Activated T-cell treated with anti-CD3 and anti-CD28 coated beads, Interleukin-2, amount 50 U/mL, for 1 hour (primary cell): Measurements from ENCODE around the gene ATAD3A.
"Not testable (repeated sequence)": the region's sequence is repeated elsewhere in the genome, so short reads cannot be mapped to it uniquely, and the experiment has no call there.

Experiments used
- DNase-seq: peaks from one replicate; pipeline ENCODE4 v3.0.0-alpha.2; 2020

Gene ATAD3A

DNA sequence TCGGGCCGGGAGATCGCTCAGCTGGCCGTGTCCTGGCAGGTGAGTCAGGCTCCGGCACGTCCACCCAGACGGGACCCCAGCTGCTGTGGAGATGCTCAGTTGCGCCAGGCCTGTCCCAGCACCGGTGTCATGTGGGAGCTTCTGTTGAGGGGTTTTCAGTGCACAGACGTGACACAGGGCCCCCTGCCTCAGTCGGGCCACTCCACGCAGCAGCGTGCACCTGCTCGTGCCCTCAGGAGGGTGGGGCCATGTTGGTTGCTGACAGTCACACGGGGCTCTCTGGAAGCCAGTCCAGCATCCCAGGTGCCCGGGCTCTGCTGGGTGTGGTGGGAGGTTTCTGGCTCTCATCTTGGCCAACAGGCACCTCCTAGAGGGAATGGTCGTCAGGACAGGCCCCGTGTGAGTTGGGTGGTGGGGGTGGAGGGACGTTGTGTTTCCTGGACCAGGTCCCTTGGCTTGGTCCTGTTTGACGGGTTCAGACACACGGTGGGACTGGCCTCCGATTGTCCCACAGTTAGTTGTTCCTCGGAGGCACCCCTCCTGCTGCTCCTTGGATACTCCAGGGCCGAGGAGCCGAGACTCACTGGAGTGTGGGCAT is 21.2 kb upstream of the ATAD3A start:
- DNase-seq: no peak

DNA sequence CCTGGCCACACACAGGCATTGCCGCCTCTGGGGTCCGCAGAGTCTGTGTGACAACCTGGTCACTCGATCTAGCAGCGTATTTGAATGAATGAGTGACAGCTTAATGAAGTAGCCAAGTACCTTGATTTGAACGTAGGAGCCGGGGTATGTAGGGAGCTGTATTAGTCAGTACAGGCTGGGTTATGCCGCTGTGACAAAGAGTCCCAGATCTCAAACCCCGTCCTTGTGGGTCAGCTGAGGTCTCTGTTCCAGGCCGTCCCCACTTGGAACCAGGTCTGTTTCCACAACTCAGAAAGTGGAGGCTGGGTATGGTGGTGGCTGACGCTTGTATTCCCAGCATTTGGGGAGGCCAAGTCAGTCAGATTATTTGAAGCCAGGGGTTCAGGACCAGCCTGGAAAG is 20.4 kb upstream of the ATAD3A start:
- no peak for DNase-seq

DNA sequence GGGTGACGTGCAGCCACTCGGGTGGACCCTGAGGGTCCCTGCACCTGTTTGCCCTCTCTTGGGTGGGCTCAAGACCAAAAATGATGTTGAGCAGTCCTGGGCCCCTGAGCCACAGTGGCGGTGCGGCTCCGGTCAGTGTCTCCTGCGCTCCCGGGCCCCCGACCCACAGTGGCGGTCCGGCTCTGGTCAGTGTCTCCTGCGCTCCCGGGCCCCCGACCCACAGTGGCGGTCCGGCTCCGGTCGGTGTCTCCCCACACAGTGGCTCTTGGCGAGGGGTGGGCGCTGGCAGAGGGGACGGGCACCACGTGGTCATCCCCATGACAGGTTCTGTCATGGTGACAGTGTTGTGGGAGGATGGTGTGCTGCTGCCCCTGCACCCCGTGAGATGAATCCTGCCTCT is 17.7 kb upstream of the ATAD3A start:
- not testable (repeated sequence) for DNase-seq

DNA sequence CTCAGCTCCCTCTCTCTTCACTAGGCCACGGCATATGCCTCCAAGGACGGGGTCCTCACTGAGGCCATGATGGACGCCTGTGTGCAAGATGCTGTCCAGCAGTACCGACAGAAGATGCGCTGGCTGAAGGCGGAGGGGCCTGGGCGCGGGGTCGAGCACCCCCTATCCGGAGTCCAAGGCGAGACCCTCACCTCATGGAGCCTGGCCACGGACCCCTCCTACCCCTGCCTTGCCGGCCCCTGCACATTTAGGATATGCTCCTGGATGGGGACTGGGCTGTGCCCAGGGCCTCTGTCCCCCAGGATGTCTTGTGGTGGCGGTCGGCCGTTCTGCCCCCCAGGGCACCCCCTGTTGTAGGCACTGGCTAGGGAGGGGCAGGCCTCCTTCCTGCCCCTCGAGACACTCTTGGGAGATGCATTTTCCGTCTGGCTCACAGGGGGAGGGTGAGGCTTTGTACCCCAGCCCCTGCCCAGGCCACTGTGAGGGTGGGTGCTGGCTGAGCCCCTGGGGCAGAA is 16.4 kb upstream of the ATAD3A start:
- not testable (repeated sequence) for DNase-seq

DNA sequence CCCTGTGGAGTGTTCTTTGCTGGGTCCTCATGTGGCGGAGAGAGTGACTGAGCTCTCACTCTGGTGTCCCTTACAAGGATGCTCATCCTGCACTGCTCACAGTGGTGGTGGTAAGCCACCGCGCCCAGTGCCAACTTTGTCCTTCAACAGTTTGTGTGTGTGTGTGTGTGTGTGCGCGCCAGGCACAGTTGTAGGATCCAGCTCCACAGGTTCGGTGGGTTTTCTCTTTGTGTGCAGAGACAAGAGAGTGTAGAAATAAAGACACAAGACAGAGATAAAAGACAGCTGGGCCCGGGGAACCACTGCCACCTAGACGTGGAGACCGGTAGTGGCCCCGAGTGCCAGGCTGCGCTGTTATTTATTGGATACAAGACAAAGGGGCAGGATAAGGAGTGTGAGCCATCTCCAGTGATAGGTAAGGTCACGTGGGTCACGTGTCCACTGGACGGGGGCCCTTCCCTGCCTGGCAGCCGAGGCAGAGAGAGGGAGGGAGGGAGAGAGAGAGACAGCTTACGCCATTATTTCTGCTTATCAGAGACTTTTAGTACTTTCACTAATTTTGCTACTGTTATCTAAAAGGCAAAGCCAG is 7.1 kb upstream of the ATAD3A start:
- peak; percentile 78 for DNase-seq

DNA sequence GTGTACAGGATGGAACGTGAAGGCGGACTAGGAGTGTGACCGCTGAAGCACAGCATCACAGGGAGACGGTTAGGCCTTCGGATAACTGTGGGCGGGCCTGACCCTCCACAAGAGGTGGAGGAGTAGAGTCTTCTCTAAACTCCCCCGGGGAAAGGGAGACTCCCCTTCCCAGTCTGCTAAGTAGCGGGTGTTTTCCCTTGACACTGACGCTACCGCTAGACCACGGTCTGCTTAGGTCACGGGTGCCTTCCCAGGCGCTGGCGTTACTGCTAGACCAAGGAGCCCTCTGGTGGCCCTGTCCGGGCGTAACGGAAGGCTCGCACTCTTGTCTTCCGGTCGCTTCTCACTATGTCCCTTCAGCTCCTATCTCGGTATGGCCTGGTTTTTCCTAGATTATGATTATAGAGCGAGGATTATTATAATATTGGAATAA is 6.6 kb upstream of the ATAD3A start:
- DNase-seq: not testable (repeated sequence)

DNA sequence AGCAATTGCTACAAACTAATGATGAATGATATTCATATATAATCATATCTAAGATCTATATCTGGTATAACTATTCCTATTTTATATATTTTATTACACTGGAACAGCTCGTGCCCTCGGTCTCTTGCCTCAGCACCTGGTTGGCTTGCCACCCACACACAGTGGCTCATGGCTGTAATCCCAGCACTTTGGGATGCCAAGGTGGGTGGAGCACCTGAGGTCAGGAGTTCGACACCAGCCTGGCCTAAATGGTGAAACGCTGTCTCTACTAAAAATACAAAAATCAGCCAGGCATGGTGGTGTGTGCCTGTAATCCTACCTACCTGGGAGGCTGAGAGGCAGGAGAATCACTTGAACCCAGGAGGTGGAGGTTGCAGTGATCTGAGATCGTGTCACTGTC is 6.2 kb upstream of the ATAD3A start:
- DNase-seq: not testable (repeated sequence)

DNA sequence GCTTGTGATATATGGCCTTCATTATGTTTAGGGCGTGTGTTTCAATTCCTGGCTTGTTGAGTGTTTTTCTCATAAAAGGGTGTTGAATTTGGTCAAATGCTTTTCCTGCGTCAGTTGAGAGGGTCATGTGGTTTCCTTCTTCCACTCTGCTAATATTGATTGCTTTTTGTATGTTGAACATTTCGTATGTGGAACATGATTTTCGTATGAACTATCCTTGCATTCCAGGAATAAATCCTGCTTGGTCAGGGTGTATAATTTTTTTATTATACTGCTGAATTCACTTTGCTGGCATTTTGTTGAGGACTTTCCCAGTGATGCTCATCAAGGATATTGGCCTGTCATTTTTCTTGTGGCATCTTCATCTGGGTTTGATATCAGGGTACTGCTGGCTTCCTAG is 4.7 kb upstream of the ATAD3A start:
- DNase-seq: no peak

DNA sequence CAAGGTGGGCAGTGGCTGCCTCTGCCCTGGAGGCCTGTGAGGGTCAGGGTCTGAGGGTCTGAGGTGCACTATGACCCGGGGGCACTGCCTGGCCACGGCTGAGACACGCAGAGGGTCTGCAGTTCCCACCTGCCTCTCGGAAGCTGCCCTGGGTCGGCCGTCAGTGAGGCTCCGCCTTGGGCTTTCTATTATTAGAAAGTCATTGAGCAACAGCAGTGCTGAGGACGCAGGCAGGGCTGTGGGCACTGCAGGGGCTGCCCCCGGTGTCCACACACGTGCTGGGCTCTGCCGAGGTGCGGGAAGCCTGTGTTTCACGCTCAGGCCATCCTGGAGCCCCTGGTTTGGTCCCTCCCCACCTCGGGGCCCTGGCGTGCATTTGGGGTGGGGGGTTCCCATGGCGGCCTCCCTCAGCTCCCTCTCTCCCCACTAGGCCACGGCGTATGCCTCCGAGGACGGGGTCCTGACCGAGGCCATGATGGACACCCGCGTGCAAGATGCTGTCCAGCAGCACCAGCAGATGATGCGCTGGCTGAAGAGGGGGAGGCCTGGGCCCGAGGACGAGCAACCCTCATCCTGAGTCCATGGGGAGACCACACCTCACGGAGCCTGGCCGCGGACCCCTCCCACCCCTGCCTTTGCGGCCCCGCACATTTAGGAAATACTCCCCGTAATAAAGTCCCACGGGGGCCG is 3.0 kb upstream of the ATAD3A start:
- DNase-seq: not testable (repeated sequence)

DNA sequence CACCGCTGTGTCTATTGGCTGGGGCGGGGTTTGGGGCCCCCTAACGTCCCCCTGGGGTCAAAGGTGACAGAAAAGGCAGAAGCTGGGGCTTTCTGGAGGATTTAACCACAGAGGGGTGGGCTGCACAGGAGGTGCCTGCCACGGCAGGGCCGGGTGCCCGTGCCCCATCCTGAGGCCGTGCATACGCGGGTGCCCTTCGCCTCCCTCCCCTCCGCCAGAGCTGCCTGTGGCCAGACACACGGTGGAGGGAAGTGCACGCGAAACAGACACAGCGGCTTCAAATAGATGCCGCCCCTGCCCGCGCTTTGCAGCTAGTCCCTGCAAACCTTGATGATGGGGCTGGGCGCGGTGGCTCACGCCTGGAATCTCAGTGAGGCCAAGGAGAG is 2.5 kb upstream of the ATAD3A start:
- DNase-seq: not testable (repeated sequence)

DNA sequence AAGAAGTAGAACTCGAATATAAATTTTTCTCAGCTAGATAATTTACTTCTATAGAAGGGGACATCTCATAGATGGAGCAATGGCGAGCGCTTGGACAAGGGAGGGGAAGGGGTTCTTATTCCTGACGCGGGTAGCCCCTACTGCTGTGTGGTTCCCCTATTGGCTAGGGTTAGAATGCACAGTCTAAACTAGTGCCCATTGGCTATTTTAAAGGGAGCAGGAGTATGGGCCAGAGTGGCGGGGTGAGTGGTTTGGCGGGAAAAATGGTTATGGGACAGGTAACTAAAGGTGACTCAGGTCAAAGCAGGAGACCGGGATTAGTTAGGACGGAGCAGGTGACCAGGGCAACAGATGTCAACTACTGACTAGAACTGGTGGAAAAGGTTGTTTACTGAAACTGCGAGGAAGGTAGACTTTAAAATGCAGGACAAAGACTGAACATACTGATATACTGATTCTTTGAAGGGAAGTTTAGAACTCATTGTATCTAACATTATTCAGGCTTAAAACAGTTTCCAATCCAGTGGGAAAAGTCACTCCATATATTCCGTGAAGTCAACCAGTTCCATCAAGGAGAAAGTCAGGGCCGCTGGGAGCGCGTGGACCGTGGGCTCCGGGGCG is 940 bp upstream of the ATAD3A start:
- DNase-seq: no peak

DNA sequence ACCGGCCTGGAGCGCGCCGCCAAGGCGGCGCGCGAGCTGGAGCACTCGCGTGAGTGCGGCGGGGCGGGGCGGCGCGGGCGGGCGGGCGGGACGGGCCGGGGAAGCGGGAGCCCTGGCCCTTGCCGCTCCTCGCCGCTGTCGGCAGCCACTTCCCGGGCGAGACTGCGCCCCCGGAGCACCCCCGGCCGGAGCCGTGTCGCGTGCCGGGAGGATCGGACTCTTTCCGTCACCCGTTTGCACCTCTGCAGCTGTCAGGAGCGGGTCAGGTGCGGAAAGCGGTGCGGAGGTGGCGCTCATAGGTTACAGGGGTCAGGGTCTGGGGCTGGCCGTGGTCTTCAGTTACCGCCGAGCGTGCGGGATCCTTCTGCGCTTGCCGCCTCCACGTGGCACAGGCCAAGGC is 463 bp downstream of the ATAD3A start:
- peak; percentile 44 for DNase-seq

DNA sequence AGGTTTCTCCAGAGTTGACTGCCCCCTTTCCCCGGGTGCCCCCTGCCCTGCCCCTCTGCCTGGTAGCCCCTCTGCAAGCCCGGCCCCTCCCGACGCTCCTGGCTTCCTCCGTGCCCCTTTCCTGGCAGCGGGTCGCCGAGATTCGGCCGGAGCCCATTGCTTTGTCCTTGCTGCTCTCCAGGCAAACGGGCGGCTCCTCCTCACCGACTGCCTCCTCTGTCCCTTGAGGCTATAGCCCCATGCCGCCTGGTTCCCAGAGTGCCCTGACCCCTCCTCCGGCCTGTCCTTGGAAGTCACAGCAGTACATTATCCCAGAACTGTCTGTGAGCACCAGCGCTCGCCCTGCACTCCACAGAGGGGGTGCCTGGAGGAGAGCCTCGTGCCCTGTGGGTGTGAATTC is 1.7 kb downstream of the ATAD3A start:
- not testable (repeated sequence) for DNase-seq

DNA sequence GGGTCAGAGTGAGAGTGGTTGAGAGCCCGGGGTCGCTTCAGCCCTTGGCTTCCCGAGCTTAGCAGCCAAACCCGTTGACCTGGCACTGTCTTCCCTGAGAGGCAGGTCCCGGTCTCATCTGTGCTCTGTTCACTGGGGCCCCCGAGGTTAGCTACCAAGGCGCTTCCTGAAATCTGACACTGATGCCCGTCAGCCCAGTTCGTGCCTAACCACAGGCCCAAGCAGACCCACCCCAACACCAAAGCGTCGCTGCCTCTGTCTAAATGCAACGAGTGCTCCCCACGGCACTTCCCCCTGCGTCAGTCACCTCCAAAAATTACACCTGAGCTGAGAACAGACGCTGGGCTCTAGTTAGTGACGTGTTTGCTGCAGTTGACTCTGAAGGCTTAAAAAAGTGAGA is 2.4 kb downstream of the ATAD3A start:
- DNase-seq: not testable (repeated sequence)

DNA sequence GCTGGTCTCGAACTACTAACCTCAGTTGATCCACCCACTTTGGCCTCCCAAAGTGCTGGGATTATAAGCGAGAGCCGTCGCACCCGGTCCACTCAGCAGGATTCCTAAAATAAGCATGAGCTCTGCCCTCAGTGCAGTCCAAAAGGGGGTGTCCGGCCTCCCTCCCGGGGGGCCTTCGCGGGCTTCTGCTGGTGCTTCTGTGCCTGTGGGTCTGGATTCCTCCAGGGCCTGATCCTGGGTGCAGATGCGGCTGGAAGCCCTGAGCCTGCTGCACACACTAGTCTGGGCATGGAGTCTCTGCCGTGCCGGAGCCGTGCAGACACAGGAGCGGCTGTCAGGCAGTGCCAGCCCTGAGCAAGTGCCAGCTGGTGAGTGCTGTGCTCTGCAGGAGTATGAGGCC is 5.0 kb downstream of the ATAD3A start:
- not testable (repeated sequence) for DNase-seq

DNA sequence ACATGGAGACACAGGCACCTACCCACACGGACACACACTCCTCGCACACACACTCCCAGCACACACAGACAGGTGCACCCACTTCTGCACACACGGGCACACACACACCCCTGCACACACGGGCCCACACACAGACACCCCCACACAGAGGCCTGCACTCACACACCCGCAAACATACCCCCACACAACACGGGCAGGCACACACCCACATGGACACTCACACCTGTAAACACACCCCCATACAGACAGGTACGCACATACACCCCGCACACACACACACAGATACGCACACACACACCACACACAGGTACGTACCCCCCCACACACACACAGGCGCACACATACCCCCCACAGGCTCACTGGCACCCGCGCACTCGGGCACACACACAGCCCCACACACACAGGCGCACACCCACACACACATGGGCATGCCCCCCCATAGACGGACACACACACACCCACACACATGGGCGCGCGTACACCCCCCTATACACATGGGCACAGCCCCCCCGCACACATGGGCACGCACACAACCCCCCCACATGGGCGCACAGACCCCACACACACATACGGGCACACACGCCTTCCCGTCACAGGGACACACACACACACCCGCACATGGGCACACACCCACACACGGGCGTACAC is 6.1 kb downstream of the ATAD3A start:
- DNase-seq: no peak

DNA sequence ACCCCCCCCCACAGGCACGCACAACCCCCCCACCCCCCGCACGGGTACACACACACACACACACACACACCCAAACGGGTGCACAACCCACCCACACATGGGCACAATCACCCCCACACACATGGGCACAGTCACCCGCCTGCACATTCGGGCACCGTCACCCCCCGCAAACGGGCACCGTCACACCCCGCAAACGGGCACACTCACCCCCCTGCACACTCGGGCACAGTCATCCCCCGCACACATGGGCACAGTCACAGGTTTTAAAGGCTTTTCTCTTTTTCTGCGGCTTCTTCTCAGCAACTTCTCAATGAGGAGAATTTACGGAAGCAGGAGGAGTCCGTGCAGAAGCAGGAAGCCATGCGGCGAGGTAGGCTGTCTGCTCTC is 6.7 kb downstream of the ATAD3A start:
- DNase-seq: not testable (repeated sequence)

DNA sequence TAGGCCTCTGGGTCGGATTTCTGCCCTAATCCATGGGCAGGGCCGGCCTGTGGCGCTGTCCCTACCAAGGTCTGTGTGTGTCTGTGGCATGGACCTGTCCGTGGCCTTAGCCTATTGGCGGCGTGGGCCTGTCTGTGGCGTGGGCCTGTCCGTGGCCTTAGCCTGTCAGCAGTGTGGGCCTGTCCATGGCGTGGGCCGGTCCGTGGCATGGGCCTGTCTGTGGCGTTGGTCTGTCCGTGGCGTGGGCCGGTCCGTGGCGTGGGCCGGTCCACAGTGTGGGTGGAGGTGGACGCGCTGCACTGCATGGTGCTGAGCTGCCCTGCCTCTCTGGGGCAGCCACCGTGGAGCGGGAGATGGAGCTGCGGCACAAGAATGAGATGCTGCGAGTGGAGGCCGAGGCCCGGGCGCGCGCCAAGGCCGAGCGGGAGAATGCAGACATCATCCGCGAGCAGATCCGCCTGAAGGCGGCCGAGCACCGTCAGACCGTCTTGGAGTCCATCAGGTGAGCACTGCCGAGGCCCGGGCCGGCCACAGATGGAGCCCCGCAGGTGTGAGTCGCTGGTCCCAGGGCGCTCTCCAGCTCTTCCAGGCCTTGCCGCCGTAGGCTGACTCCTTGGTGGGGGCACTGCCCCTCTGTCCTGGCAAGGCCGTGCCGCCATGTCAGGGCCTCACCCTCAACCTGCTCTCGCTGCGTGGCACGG is 8.0 kb downstream of the ATAD3A start:
- not testable (repeated sequence) for DNase-seq

DNA sequence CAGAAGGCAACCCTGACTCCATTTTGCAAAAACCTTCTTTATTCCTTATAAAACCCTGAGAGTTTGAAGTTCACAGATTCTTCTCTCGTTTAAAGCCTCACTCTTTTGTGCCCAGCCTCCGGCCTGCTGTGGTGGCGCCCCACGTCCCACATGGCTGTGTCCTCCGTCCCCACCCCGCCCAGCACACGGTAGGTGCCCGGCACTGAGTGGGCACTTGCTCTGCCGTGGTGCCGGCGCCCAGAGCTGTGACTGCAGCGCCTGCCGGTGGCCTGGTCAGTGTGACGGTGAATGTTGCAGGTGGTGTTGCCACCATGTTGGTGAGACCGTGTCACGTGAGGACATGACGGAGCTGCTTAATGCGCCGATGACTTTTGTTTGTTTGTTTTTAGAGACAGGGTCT is 9.4 kb downstream of the ATAD3A start:
- no peak for DNase-seq

DNA sequence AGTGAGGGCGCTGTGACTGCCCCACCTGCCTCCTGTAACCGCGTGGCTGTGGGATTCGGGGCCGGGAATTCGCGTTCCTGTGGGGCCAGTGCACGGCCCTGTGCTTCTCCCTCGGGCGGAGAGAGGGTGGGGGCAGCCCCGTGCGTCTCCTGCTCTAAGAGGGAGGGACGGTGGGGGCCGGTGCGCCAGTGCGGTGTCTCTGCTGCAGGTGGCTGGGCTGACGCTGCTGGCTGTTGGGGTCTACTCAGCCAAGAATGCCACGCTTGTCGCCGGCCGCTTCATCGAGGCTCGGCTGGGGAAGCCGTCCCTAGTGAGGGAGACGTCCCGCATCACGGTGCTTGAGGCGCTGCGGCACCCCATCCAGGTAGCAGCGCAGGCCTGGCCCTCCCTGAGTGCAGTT is 10.6 kb downstream of the ATAD3A start:
- DNase-seq: not testable (repeated sequence)

DNA sequence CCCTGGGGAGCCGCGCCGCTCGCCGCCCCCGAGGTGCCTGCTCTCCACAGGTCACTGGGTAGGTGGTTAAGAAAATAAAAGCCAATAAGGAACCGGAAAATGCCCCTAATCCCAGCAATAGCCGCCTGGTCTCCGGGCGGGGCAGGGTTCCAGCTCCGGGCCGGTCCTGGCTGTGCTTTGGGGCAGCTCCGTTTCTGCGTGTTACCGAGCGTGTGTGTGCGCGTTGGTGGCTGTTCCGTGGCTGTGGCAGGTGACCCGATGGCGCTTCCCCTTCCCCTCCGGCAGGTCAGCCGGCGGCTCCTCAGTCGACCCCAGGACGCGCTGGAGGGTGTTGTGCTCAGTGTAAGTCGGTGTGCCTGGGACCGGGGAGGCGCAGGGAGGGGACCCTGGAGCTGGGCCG is 11.3 kb downstream of the ATAD3A start:
- DNase-seq: not testable (repeated sequence)

DNA sequence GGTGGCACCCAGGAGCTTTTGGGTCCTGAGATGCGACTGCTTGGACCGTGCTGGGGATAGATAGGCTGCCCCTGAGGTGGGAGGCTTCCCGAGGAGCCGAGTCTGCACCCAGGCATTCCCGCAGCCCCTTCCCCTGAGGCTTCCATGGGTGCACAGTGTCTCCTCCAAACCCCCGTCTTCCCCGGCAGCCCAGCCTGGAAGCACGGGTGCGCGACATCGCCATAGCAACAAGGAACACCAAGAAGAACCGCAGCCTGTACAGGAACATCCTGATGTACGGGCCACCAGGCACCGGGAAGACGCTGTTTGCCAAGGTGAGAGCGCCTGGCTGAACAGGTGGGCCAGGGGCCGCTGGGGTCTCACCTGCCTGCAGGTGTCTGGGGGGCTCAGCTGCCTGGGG is 11.7 kb downstream of the ATAD3A start:
- not testable (repeated sequence) for DNase-seq
